NCI-H345 treated with DMSO at 0.1 percent for 48 hours (cell line): ENCODE measurements around the gene SF3A1.

ENCODE experiments used
- DNase-seq: peaks from one replicate; lab custom pipeline; 2025; ENCODE audit not compliant: unreplicated experiment; lab: John Stamatoyannopoulos, UW

SF3A1 gene

DNA sequence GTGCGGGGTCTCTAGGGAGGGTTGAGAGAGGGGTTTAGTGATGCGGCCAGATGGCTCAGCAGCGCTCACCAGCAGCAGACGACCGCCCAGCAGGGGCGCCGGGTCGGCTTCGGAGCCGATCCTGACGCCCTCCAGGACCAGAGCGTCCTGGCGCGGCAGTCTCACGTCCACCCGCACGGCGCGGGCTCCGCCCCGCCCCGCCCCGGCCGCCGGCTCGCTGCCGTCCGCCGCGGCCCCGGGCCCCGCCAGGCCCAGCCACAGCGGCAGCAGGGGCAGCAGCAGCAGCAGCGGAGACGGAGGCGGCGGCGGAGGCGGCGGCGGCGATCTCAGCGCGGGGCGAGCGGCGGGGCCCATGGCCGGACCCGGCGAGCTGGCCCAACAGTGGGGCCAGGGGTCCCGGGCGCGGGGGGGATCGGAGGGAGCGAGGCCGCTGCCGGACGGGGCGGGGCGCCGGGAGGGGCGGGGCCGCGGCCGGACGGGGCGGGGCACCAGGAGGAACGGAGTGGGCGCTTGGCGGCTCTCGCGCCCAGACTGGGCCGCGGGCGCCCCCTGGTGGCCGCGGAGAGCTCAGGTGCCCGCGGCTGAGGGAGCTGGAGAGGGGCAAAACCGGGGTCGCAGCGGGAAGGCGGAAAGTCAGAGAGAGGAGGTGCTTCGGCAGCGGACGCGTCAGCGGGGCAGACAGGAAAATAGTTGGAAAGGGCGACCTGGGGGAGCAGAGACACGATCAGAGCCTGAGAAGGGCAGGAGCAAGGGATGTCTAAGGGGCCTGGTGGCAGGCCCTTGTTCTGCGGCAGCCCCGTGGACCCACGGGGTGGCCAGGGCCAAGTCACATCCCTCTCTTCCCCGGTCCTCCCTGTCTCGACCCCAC lies 30.5 kb upstream of the SF3A1 start, which contains the start of gene RNF215:
Gene RNF215 (minus strand): TSS at position 452 of the 868 bp plus-strand sequence. CDS start 98 bp downstream, at position 354.
- peak; percentile 31 for DNase-seq

DNA sequence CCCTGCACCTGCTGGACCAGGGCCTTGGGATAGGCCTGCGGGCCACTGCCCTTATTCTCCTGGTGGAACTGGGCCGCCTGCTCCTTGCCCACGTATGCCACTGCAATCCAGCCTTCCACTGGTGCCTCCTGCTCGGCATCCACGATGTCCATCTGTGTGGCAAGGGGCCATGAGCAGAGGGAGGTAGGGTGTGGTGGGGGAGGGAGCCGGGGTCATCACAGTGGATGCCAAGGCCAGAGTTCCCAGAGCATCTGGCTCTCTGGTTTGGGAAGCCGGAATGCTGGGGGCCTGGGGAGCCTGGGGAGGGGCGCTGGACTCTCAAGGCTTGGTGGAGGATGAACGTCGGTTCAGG lies 29.9 kb upstream of the SF3A1 start:
- DNase-seq = no peak

DNA sequence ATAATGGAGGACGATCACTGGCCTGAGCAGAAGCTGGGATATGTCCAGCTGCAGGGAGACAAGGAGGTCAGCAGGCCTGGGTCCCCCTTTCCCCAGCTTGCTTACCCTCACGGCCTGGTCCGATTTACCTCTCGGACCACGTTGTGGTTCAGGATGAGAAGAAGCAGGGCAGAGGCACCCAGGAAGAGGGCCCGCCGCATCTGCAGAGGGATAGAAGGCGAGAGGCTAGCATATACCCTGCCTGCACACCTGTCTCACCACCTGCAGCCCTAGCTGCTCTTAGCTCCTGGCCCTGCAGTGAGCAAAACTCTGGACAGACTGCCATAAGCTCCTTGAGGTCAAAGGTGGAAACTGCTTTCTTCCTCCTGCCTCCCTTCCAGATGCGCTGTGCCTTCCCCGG lies 29.2 kb upstream of the SF3A1 start:
- DNase-seq = no peak

DNA sequence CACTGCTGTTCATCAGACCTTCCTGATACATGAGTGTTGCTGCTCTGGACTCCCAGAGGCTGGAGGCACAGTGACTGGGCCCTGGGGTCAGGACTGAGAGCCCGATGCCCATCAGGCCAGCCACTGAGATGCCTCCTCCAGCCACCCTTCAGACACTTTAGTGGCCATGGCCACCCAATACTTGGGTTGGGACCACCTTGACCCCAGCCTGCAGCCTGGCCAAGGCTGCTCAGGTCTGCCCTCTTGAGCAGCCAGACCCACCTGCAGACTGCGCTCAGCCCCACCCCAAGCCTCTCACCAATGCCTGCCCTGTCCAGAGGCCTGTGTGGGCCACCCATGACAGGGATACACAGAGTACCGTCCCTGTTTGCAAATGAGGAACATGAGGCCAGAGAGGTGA lies 26.4 kb upstream of the SF3A1 start:
- DNase-seq = no peak

DNA sequence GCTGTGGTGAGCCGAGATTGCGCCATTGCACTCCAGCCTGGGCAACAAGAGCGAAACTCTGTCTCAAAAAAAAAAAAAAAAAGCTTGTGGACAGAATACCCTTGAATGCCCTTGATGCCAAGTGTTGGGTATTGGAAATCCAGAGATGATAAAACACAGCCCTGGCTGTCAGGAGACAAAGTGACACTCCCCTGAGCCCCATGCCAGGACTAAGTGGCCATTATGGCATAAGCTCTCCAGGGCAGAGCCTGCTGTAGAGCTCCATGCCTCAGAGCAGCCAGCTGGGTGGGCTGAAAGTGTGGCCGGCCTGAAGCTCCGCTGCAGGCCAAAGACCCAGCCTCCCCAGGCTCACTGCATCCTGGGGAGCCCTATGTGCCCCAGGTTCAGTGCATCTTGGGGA lies 25.6 kb upstream of the SF3A1 start:
- DNase-seq = no peak

DNA sequence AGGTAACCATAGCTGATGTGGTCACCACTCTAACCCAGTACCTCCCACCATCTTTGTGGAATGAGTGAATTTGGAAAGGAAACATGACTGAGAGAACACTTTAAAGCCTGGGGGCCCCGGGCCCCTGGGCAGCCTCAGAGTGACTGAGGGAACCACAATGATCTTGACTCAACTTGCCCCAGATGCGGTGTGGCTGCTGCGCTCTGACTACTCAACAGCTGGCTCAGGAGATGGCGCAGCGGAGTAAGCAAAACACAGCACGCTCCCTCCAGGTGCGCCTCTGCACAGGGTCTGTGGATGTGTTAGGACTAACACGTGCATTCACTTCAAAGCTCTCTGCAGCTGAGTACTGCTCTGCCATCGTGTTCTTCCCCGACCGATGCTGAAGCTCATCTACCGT lies 24.6 kb upstream of the SF3A1 start:
- no peak for DNase-seq

DNA sequence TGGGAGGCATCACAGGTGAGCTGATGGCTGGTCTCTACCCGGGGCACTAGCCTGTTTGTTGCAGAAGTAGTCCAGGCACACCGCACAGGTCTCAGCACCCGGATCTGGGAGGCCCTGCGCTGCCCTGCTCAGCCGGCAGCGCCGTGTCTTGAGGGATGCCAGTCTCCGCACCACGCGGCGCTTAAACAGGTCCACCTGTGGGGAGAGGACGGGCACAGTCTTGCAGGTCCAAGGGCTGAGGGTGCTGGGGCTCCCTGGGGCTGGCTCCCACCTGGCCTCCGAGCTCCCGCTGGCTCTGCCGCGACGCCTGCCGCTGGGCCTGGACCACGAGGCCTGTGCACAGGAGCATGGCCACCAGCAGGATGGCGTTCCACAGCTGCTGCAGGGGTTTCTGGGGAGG lies 23.3 kb upstream of the SF3A1 start:
- DNase-seq = no peak

DNA sequence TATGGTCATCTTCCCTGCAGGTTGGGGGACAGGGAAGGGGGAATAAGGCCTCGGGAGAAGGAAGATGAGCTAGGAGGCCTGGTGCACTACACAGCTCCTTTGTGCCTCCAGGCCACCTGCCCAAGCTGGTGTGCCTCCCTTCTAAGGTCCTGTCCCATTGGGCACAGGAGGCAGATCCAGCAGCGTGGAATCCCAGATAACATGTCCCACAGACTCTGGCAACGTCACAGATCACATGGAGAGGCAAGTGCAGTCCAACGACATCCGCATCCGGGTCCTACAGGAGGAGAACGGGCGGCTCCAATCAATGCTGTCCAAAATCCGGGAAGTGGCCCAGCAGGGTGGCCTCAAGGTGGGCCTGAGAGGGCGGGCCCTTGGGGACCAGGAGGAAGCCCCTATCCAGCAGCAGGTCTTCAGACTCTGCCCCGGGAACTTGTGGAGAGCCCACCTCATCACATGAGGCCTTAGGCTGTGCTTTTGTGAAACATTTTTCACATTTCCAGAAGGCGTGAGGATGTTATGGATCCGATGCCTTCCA lies 18.7 kb upstream of the SF3A1 start:
- no peak for DNase-seq

DNA sequence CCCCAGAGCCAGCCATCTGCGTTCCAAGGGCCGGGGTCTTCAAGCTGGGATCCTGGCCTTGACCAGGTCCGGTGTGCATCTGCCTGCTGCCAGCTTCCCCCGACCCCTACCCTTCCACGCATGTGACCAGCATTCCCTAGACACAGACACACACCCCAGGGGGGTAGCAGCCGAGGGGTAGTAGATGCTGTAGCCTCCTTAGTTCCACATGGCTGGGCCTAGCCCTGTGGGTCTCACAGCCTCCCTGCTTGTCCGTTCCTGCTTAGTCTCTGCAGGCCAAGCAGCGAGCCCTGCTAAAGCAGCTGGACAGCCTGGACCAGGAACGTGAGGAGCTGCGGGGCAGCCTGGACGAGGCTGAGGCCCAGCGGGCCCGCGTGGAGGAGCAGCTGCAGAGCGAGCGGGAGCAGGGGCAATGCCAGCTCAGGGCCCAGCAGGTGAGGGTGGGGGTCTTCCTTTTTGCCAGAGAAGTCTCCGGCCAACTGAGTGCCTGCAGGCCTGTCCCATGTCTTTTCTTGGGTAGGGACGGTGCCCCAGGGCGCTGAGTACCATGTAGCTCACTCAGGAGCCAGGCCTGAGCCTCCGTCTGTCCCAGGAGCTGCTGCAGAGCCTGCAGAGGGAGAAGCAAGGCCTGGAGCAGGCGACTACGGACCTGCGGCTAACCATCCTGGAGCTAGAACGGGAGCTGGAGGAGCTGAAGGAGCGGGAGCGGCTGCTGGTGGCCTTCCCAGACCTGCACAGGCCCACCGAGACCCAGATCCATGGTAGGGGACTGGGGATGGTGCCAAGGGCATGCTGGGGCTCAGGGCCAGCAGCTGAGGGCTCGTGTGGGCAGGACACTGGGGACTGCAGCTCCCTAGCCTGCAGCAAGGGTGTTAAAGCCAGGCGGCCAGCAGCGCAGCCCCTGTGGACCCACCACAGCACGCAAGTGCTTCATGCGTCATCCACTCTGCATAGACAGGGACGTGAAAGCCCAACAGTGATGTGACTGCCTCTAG lies 16.9 kb upstream of the SF3A1 start:
- DNase-seq = no peak

DNA sequence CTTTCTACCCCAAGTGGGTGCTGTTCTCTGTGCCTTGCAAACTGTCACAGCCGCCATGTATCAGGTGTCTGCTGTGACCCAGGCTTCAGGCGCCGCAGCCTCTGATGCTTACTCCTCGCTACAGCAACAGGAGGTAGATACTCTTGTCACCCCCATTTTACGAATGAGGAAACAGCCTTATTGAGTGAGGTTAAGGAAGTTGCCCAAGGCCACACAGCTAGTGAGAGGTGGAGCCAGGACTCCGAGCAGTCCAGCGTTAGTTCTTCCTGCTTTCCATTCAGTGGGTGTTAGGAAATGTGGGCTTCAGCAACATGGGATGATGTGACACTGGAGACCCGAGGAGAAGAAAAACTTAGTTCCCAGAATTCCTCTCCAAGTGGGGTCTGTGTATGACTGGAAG lies 16.2 kb upstream of the SF3A1 start:
- DNase-seq = no peak

DNA sequence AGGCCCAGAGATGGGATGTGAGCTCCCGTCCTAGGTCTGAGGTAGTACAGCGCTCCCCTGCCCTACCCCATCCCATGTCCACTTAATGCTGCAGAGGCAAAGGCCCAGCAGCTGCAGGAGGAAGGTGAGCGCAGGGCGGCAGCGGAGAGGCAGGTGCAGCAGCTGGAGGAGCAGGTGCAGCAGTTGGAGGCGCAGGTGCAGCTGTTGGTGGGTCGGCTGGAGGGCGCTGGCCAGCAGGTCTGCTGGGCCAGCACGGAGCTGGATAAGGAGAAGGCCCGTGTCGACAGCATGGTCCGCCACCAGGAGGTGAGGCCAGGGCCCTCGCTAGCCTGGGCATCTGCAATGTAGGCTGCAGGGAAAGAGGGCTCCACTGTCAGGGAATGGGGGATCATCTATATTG lies 15.3 kb upstream of the SF3A1 start:
- DNase-seq = no peak

DNA sequence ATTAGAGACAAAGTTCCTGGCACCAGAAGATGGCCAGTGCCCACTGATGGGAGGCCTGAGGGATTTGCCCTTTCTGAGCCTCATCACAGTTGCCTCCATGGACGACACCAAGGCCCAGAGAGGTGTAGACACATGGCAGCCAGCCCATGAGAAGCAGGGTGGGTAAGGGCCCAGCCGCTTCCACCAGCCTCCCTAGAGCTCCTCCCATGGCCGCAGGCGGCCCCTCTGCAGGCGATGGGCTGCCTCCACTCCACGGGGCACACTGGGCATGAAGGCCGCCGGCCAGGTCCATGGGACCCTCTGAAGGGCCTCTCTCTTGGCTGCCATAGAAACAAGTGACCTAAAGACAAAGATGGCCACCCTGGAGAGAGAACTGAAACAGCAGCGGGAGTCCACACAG lies 14.6 kb upstream of the SF3A1 start:
- no peak for DNase-seq

DNA sequence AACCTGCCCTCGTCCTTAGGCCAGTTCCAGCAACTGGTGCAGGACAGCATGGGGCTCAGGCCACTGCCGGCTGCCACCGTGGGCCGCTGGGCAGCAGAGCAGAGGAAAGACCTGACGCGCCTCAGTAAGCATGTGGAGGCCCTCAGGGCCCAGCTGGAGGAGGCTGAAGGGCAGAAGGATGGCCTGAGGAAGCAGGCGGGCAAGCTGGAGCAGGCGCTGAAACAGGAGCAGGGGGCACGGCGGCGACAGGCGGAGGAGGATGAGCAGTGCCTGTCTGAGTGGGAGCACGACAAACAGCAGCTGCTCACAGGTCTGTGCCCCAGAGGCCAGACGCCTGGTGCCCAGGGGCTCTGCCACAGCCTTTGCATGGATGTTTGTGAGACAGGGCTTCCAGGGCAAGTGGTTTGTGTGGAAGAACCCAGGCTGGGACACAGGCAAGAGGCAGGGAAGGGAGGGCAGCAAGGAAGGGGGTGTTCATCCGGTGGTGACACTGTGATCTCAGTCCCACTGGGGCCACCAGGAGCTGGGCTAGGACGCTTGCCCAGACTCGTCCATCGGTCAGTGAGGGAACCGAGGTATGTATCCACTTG lies 14.0 kb upstream of the SF3A1 start:
- no peak for DNase-seq

DNA sequence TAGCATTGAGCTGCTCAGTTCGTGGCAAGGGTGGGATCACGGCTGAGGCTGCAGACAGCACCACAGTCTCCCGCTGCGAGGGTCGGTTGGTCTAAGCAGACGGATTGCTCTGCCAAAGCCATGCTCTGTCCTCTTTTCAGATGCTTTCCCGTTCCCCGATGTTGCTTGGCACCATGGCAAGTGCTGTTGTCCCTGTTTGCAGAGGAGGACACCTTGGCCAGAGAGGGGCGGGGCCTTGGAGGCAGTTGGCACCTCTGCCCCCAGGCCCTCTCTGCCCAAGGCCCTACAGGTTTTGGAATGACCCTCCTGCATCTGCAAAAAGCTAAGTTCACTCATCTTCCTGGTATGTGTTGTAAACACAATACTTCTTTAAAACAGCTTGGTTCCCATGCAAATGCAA lies 11.7 kb upstream of the SF3A1 start:
- no peak for DNase-seq

DNA sequence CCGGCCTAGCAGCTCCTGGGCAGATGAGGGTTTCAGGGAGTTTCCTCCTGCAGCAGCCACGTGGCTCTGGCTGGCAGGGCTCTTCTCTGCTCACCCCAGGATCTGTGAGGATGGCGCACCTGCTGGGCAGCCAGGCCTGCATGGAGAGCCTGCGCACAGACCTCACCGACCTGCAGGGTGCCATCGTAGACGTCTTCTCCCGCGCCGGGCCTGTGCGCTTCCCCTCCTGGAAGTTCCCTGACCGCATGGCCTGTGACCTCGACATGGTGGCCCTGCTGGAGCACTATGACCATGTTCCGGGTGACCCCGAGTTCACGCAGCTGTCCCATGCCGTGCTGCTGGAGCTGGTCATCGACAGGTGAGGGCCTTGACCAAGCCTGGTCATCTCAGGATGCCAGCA lies 9.2 kb upstream of the SF3A1 start:
- no peak for DNase-seq

DNA sequence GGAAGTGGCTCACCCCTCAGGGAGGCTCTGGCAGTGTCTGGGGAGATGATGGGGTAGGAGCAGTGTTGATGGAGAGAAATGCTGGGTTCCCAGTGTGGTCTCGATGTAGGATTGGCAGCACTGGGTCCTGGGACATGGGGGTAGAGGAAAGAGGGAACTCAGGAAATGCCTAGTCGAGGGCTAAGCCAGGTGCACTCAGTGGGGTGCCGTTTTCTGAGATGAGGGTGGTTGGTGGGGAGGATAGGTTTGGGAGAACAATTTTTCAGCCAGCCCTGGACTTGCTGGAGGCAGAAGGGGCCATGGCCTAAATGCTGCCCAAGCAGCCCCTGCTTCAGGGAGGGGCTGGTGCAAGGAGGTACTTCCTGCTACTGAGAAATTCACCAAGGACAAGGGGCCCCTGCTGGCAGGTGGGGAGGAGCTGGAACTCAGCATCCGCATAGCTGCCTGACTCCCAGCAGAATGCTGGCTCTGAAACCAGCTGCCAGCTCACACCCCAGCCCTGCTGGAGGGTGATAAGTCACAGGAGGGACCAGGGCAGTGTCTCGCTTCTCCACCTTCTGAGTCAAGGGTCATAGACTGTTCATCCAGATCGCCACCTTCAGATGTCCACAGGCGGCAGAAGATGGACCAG lies 6.1 kb upstream of the SF3A1 start:
- no peak for DNase-seq

DNA sequence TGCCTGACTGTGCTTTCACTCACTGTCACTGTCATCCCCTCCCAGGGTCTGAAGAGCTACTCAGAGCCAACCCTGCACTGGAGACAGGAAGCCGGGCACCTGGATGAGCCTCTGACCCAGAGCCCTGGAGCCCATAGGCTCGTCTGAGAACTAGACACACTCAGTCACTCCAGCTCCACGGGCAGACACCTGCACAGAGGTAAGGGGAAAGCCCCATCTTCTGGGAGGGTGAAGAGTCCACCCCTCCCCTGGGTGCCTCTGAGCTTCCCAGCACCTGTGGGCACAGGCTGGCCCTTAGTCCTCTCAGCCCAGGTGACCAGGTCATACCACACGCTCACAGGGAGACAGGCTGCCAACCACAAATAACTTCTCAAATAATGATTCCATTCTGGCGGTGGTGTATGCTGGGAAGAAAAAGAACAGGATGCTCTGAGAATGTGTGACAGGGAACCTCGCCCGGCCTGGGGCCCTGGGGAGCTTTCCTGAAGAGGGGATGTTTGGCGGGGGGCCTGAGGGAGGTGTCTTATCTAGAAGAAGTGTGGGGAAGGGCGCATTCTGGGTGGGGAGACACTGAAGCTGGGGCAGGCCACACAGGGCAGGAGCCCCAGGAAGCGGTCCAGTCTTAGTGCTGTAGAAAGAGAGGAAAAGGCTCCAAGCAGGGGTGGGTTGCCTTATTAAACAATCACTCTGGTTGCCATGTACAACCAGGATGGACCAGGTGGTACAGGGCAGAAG lies 5.4 kb upstream of the SF3A1 start:
- no peak for DNase-seq

DNA sequence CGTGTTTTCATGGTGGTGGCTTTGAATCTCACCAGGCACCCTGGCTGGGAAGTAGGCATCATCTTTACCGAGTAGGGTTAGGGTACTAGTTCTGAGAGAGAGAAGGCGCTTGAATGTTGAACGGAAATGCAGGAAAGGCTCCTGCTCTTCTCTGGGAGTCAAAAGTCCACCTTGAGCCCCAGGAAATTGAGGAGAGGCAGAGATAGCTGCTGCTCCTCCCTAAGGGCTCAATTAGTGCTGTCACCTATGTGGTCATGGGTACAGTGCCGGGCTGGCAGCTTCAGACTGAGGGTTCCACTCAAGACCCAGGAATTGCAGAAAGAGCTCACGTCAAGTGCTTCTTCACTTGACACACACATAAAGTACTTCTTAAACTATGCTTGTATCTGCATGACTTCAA lies 1.8 kb upstream of the SF3A1 start:
- DNase-seq = no peak

DNA sequence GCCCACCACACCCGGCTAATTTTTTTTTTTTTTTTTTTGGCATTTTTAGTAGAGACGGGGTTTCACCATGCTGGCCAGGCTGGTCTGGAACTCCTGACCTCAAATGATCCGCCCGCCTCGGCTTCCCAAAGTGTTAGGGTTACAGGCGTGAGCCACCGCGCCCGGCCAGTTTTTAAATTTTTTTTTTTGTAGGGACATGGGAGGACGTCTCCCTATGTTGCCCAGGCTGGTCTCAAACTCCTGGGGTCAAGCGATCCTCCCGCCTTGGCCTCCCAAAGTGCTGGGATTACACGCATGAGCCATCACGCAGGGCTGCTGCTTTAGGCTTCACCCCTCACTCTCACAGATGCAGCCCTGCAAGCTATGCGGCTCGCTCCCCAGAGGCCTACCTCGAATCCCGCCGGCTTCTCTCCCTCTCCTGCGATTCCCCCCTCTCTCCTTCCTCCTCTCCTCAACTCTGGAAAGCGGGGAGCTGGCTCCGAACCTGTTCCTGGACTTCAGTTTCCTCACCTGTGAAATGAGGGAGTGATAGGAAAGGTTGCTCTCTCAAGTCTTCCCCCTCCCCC lies 1.0 kb upstream of the SF3A1 start:
- DNase-seq = no peak

DNA sequence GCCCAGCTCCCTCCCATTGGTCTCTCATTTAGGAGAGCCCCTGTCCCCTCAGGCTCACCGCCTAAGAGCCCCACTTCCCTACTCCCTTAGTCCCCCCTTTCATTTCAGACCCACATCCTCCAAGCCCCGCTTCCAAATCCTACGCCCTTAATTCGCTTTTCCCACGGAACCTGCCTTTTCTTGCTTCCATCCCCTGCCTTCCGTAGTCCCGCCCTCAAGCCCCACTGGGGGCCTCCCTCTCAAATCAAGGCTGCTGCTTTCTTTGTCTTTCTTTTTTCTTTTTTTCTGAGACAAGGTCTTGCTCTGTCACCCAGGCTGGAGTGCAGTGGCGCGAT lies 509 bp upstream of the SF3A1 start:
- peak; percentile 29 for DNase-seq
